HG02970 (cell line): ENCODE data around the gene CALY.

Experiments
- ATAC-seq: cut with Tn5 transposase; IDR thresholded peaks from one replicate; pipeline ENCODE4 v1.9.1; 2021; ENCODE audit warnings: mild to moderate bottlenecking, moderate library complexity, moderate number of reproducible peaks; ENCODE audit not compliant: unreplicated experiment, low FRiP score

Gene CALY

DNA sequence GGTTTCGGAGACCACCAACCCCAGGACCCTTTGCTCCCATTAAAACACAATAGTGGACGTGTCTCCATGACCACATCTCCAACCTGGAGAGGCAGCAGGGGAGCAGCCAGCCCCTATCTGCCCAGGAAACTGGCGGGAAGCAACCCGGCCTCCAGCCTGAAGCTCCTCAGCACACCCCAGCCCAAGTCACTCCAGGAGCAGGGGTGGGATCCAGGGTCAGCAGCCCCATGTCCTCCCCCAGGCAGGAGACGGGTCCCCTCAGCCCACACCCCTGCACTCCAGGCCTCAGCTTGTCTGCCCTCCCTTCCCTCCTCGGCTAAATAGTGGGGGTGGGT, 60.6 kb downstream of the CALY start:
- ATAC-seq = no peak

DNA sequence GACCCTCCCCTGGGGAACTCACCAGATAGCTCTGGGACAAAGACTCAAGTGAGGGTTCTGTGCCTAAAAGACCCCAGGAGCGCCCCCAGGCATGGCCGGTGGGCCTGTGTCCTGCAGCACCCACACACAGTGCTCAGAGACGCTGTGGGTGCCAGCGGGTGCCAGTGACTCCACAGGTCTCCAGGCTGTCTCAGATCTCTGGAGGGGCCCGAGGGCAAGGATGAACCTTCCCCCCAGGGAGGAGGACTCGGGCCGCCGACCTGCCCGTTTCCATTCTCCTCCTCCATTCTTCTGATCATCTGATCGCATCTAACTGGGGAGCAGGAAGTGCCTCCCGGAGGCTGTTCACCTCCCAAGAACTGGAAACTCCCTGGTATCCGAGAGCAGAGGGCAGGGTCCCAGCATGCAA, 61.0 kb downstream of the CALY start:
- ATAC-seq = peak; percentile 29

DNA sequence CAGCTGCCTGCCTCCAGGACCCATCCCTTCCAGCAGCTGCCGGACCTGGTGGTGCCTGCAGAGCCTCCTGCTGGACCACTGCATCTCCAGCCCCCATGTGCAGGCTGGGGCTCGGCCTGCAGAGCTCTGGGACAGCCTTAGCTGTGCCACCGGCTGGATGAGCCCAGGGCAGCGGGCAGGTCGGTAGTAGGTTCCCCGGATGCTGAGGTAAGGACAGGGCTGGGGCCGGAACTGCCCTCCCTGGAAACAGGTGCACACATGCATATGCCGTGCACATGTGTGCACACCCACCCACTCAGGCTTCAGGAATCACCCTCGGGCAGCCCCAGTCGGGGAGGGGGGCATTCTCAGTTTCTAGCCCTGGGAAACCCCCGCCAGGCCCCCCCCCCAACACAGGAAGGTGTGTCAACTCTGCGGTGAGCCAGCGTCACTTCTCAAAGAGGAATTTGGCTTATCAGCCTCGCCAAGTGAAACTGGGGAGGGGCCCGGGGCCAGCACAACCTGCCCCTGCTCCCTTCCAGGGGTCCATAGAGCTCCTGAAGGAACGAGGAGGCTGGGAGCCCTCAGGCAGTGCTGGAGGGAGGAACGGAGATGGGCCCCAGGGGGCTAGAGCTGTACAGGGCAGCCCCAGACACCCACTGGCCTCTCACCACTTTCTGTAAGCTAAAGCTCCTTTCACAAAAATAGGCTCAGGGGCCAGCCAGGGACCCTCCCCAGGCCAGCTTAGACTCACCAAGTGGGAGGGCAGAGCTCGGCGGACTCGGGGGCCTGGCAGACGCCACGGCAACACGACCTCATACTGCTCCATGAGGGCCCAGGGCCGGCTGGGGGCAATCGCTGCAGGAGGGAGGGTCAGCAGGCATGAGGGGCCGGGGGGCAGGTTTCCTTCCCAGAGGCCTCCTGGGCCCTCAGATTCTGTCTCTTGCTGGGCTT, 61.7 kb downstream of the CALY start:
- peak; percentile 48 for ATAC-seq
